Measurements from ENCODE around the gene GZF1. TPM values are rescaled to one million over a fixed set of nuclear protein-coding genes. Genes with fewer than 3 reads are reported as not detected.
A peak's percentile ranks its signal among the peaks of the same experiment; 100 is the strongest.

GZF1 gene
- total RNA-seq, 1 donor from 2014 or later = 16.6 TPM

GRCh38 chr20:23370873-23371272, 8.9 kb downstream of the GZF1 start:
- H3K36me3 ChIP-seq (ENCODE audit: control insufficient read depth, insufficient read depth, low read length) = peaks cover 25% of the 10 kb centered on the region
- DNase-seq (ENCODE audit: low read depth) (no peak), FAIRE-seq (no peak)
- H3K4me3 ChIP-seq (ENCODE audit: low read depth, low read length) = no peak overlapping the region
- no peak for TF ChIP-seq CTCF (IDR thresholded peaks at IDR 0.05; ENCODE audit: insufficient read depth, low read length, severe bottlenecking)
- H3K27me3 ChIP-seq (ENCODE audit: control insufficient read depth, insufficient read depth, low read length) = no peaks in the 10 kb centered on the region

GRCh38 chr20:23371496-23371895, 9.5 kb downstream of the GZF1 start:
- H3K36me3 ChIP-seq (ENCODE audit: control insufficient read depth, insufficient read depth, low read length) = peaks cover 26% of the 10 kb centered on the region
- no peak for TF ChIP-seq CTCF (IDR thresholded peaks at IDR 0.05; ENCODE audit: insufficient read depth, low read length, severe bottlenecking)
- FAIRE-seq (no peak), DNase-seq (ENCODE audit: low read depth) (no peak)
- H3K27me3 ChIP-seq (ENCODE audit: control insufficient read depth, insufficient read depth, low read length) = no peaks in the 10 kb centered on the region
- H3K4me3 ChIP-seq (ENCODE audit: low read depth, low read length) = no peak overlapping the region

GRCh38 chr20:23374441-23374840, 12.5 kb downstream of the GZF1 start:
- Histone ChIP-seq H3K36me3 (ENCODE audit: control insufficient read depth, insufficient read depth, low read length) (peaks cover 26% of the 10 kb centered on the region), H3K4me3 (ENCODE audit: low read depth, low read length) (no peak overlapping the region), H3K27me3 (ENCODE audit: control insufficient read depth, insufficient read depth, low read length) (no peaks in the 10 kb centered on the region)
- no peak for TF ChIP-seq CTCF (IDR thresholded peaks at IDR 0.05; ENCODE audit: insufficient read depth, low read length, severe bottlenecking)
- FAIRE-seq (no peak), DNase-seq (ENCODE audit: low read depth) (no peak)

- DNase-seq (ENCODE audit: low read depth) (no peak), FAIRE-seq (no peak)
- Histone ChIP-seq H3K36me3 (ENCODE audit: control insufficient read depth, insufficient read depth, low read length) (peaks cover 20% of the 10 kb centered on the region), H3K4me3 (ENCODE audit: low read depth, low read length) (no peak overlapping the region), H3K27me3 (ENCODE audit: control insufficient read depth, insufficient read depth, low read length) (no peaks in the 10 kb centered on the region)
- no peak for TF ChIP-seq CTCF (IDR thresholded peaks at IDR 0.05; ENCODE audit: insufficient read depth, low read length, severe bottlenecking)
Observed at GRCh38 chr20:23375827-23376226, 13.8 kb downstream of the GZF1 start.

- FAIRE-seq (no peak), DNase-seq (ENCODE audit: low read depth) (no peak)
- H3K36me3 ChIP-seq (ENCODE audit: control insufficient read depth, insufficient read depth, low read length) = peaks cover 8% of the 10 kb centered on the region
- no peak for TF ChIP-seq CTCF (IDR thresholded peaks at IDR 0.05; ENCODE audit: insufficient read depth, low read length, severe bottlenecking)
- H3K27me3 ChIP-seq (ENCODE audit: control insufficient read depth, insufficient read depth, low read length) = no peaks in the 10 kb centered on the region
- H3K4me3 ChIP-seq (ENCODE audit: low read depth, low read length) = no peak overlapping the region
Observed at GRCh38 chr20:23379772-23380171, 17.8 kb downstream of the GZF1 start.

GRCh38 chr20:23381876-23382275, 19.9 kb downstream of the GZF1 start:
- DNase-seq (ENCODE audit: low read depth) = no peak
- FAIRE-seq = peak; percentile 47
- H3K4me3 ChIP-seq (ENCODE audit: low read depth, low read length) = no peak overlapping the region
- H3K36me3 ChIP-seq (ENCODE audit: control insufficient read depth, insufficient read depth, low read length) = peaks cover 3% of the 10 kb centered on the region
- no peak for TF ChIP-seq CTCF (IDR thresholded peaks at IDR 0.05; ENCODE audit: insufficient read depth, low read length, severe bottlenecking)
- H3K27me3 ChIP-seq (ENCODE audit: control insufficient read depth, insufficient read depth, low read length) = no peaks in the 10 kb centered on the region
